Astrocyte of the spinal cord (primary cell): ENCODE data around the gene BMAL2.

Experiments
- DNase-seq: peaks from one replicate; pipeline ENCODE4 v3.0.0; 2011; ENCODE audit warnings: low read depth, low spot score
- H3K4me3 ChIP-seq: 2 replicates; pipeline ENCODE4 v1.5.1; 2011; ENCODE audit warnings: low read depth, mild to moderate bottlenecking, low read length, moderate library complexity
- CTCF ChIP-seq: IDR thresholded peaks from 2 replicates; pipeline ENCODE4 v1.5.1; 2012; ENCODE audit warnings: low read depth, mild to moderate bottlenecking, low read length, inconsistent platforms
- in situ Hi-C: cut with HindIII; loops from 2 replicates; pipeline ENCODE4 v1.10.0; 2017; ENCODE audit warnings: low sequenced_read_pairs

The BMAL2 gene

GRCh38 chr12:27366621-27367020 is 34.0 kb downstream of the BMAL2 start:
- H3K4me3 ChIP-seq, result no peak overlapping the region
- in situ Hi-C loops, result no loop called here
- no peak for DNase-seq
- TF ChIP-seq CTCF, result no peak

GRCh38 chr12:27367078-27367477 is 34.4 kb downstream of the BMAL2 start:
- DNase-seq, result no peak
- no peak overlapping the region for H3K4me3 ChIP-seq
- no peak for TF ChIP-seq CTCF
- in situ Hi-C loops, result no loop called here

- peak; percentile 35 for DNase-seq
- no peak overlapping the region for H3K4me3 ChIP-seq
- in situ Hi-C loops, result no loop called here
- TF ChIP-seq CTCF, result no peak
Measured at GRCh38 chr12:27382171-27382795, 49.6 kb downstream of the BMAL2 start.
